ENCODE results near the gene ZNF407. TPM values are rescaled to one million over a fixed set of nuclear protein-coding genes. Genes with fewer than 3 reads are reported as not detected.

Gene ZNF407
- total RNA-seq, 1 experiment from 2014 or later = 15.9 TPM

DNA sequence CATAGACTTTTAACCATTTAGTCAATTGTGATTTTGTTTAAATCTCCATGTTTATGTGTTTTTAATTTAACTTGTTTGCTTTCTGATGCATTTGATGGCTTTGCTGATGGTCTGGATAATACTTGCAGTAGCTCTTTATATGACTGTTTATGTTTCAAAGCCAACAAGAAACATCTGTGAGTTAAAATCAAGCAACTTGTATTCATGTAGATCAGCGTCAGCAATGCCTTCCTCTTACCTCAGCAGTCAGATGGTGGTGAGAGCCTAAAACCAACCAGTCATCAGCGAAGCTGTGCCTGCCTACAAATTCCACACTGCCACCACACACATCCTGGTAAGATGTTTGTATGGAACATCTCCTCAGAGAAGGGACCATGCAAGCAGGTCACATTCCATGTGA, 379.4 kb downstream of the ZNF407 start:
- no peak for DNase-seq (ENCODE audit: low spot score)
- Histone ChIP-seq H3K9me3 (ENCODE audit: low read depth, low read length, poor library complexity, severe bottlenecking) (no peaks in the 10 kb centered on the region), H3K27me3 (replicated peaks; ENCODE audit: insufficient read depth, low read depth, low read length, poor library complexity) (no peaks in the 10 kb centered on the region), H3K27ac (ENCODE audit: low read depth, low read length, poor library complexity, severe bottlenecking) (no peak overlapping the region), H3K36me3 (ENCODE audit: insufficient read depth, low read length, poor library complexity, severe bottlenecking) (no peaks in the 10 kb centered on the region), H3K4me1 (ENCODE audit: insufficient read depth, low read length, poor library complexity, severe bottlenecking) (no peaks in the 10 kb centered on the region), H3K4me3 (ENCODE audit: low read depth, low read length, poor library complexity, severe bottlenecking) (no peak overlapping the region)
- no peak for TF ChIP-seq EZH2 (IDR thresholded peaks at IDR 0.05; ENCODE audit: borderline replicate concordance, low read depth, low read length, poor library complexity, severe bottlenecking)
- TF ChIP-seq, protein P1, sequence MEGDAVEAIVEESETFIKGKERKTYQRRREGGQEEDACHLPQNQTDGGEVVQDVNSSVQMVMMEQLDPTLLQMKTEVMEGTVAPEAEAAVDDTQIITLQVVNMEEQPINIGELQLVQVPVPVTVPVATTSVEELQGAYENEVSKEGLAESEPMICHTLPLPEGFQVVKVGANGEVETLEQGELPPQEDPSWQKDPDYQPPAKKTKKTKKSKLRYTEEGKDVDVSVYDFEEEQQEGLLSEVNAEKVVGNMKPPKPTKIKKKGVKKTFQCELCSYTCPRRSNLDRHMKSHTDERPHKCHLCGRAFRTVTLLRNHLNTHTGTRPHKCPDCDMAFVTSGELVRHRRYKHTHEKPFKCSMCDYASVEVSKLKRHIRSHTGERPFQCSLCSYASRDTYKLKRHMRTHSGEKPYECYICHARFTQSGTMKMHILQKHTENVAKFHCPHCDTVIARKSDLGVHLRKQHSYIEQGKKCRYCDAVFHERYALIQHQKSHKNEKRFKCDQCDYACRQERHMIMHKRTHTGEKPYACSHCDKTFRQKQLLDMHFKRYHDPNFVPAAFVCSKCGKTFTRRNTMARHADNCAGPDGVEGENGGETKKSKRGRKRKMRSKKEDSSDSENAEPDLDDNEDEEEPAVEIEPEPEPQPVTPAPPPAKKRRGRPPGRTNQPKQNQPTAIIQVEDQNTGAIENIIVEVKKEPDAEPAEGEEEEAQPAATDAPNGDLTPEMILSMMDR (conservative IDR thresholded peaks at IDR 0.05; ENCODE audit: low read depth, low read length) = no peak
- BruUV-seq (replicated peaks) = no TSS peak
- POLR2A ChIA-PET (ENCODE audit: low non-redundant PET) = no interaction called here
- CTCF ChIA-PET = no interaction called here
- intact Hi-C loops (cut with micrococcal nuclease; ENCODE audit: unreplicated experiment) = no loop called here

GRCh38 chr18:74980669-74981068, 383.0 kb downstream of the ZNF407 start:
- ChIA-PET POLR2A (ENCODE audit: low non-redundant PET) (no interaction called here), CTCF (no interaction called here)
- Histone ChIP-seq H3K4me1 (ENCODE audit: insufficient read depth, low read length, poor library complexity, severe bottlenecking) (no peaks in the 10 kb centered on the region), H3K4me3 (ENCODE audit: low read depth, low read length, poor library complexity, severe bottlenecking) (no peak overlapping the region), H3K36me3 (ENCODE audit: insufficient read depth, low read length, poor library complexity, severe bottlenecking) (no peaks in the 10 kb centered on the region), H3K9me3 (ENCODE audit: low read depth, low read length, poor library complexity, severe bottlenecking) (no peaks in the 10 kb centered on the region), H3K27ac (ENCODE audit: low read depth, low read length, poor library complexity, severe bottlenecking) (no peak overlapping the region), H3K27me3 (replicated peaks; ENCODE audit: insufficient read depth, low read depth, low read length, poor library complexity) (no peaks in the 10 kb centered on the region)
- no peak for DNase-seq (ENCODE audit: low spot score)
- intact Hi-C loops (cut with micrococcal nuclease; ENCODE audit: unreplicated experiment) = no loop called here
- no peak for TF ChIP-seq EZH2 (IDR thresholded peaks at IDR 0.05; ENCODE audit: borderline replicate concordance, low read depth, low read length, poor library complexity, severe bottlenecking)
- TF ChIP-seq, protein P1 (conservative IDR thresholded peaks at IDR 0.05; ENCODE audit: low read depth, low read length) = no peak
- BruUV-seq (replicated peaks) = no TSS peak

DNA sequence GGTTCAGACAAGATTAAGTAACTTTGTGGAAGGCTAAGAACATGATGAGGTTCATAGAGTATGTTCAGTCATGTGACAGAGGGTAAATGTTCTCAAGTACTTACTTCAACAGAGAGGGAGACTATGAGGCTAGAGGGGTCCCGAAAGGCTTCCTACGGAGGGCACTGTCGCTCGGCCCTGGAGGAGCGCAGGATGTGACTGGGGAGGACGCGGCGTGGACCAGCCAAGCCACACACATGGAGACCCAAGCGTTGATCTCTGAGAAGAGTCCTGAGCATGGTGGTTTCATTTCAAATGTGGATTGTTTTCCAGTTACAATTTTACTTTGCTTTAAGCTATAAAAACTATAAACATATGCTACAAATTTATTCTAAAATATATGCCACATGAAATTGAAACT, 383.8 kb downstream of the ZNF407 start:
- TF ChIP-seq, protein P1 (conservative IDR thresholded peaks at IDR 0.05; ENCODE audit: low read depth, low read length) = no peak
- TF ChIP-seq EZH2 (IDR thresholded peaks at IDR 0.05; ENCODE audit: borderline replicate concordance, low read depth, low read length, poor library complexity, severe bottlenecking) = no peak
- CTCF ChIA-PET = no interaction called here

More for the DNA sequence above, 383.8 kb downstream of the ZNF407 start:
- no TSS peak for BruUV-seq (replicated peaks)
- no peaks in the 10 kb centered on the region for H3K9me3 ChIP-seq (ENCODE audit: low read depth, low read length, poor library complexity, severe bottlenecking)
- no peak for DNase-seq (ENCODE audit: low spot score)
- H3K4me3 ChIP-seq (ENCODE audit: low read depth, low read length, poor library complexity, severe bottlenecking) = no peak overlapping the region
- intact Hi-C loops (cut with micrococcal nuclease; ENCODE audit: unreplicated experiment) = no loop called here
- POLR2A ChIA-PET (ENCODE audit: low non-redundant PET) = no interaction called here
- no peaks in the 10 kb centered on the region for H3K27me3 ChIP-seq (replicated peaks; ENCODE audit: insufficient read depth, low read depth, low read length, poor library complexity)
- no peak overlapping the region for H3K27ac ChIP-seq (ENCODE audit: low read depth, low read length, poor library complexity, severe bottlenecking)
- no peaks in the 10 kb centered on the region for H3K4me1 ChIP-seq (ENCODE audit: insufficient read depth, low read length, poor library complexity, severe bottlenecking)
- H3K36me3 ChIP-seq (ENCODE audit: insufficient read depth, low read length, poor library complexity, severe bottlenecking) = no peaks in the 10 kb centered on the region

All from A673 (cell line).